HG03060 (cell line): ENCODE results near the gene CRYGN.

Experiments
- ATAC-seq: cut with Tn5 transposase; IDR thresholded peaks from one replicate; pipeline ENCODE4 v1.9.1; 2021; ENCODE audit warnings: low read depth, moderate number of reproducible peaks; ENCODE audit not compliant: unreplicated experiment

The CRYGN gene

GRCh38 chr7:151460474-151460855 lies 20.5 kb upstream of the CRYGN start:
- ATAC-seq, result no peak

- ATAC-seq, result no peak
These were observed 20.0 kb upstream of the CRYGN start for GRCh38 chr7:151459726-151460473.

- no peak for ATAC-seq
These were observed 17.6 kb upstream of the CRYGN start for GRCh38 chr7:151457534-151457933.

GRCh38 chr7:151456782-151457181 lies 16.8 kb upstream of the CRYGN start:
- ATAC-seq, result no peak

- ATAC-seq, result no peak
These were observed 16.3 kb upstream of the CRYGN start for GRCh38 chr7:151456276-151456675.

- ATAC-seq, result no peak
These were observed 15.7 kb upstream of the CRYGN start for GRCh38 chr7:151455690-151456089.

GRCh38 chr7:151454932-151455530 lies 15.1 kb upstream of the CRYGN start:
- ATAC-seq, result no peak

- no peak for ATAC-seq
These were observed 14.4 kb upstream of the CRYGN start for GRCh38 chr7:151454305-151454704.

GRCh38 chr7:151453326-151453791 lies 13.4 kb upstream of the CRYGN start:
- ATAC-seq, result no peak

- no peak for ATAC-seq
These were observed 12.9 kb upstream of the CRYGN start for GRCh38 chr7:151452680-151453325.

- no peak for ATAC-seq
These were observed 12.0 kb upstream of the CRYGN start for GRCh38 chr7:151451626-151452571.

- no peak for ATAC-seq
These were observed 11.2 kb upstream of the CRYGN start for GRCh38 chr7:151451156-151451555.

GRCh38 chr7:151449990-151450389 lies 10.0 kb upstream of the CRYGN start:
- no peak for ATAC-seq

GRCh38 chr7:151448261-151449252 lies 8.6 kb upstream of the CRYGN start:
- no peak for ATAC-seq

- no peak for ATAC-seq
These were observed 7.9 kb upstream of the CRYGN start for GRCh38 chr7:151447901-151448260.

- no peak for ATAC-seq
These were observed 7.4 kb upstream of the CRYGN start for GRCh38 chr7:151447312-151447711.

GRCh38 chr7:151446412-151446811 lies 6.5 kb upstream of the CRYGN start:
- no peak for ATAC-seq

GRCh38 chr7:151444632-151445031 lies 4.7 kb upstream of the CRYGN start:
- no peak for ATAC-seq

GRCh38 chr7:151442776-151443496 lies 3.0 kb upstream of the CRYGN start:
- ATAC-seq, result no peak
